ENCODE data around the gene OPN1SW. TPM values are rescaled to one million over a fixed set of nuclear protein-coding genes. Genes with fewer than 3 reads are reported as not detected.

The OPN1SW gene
- total RNA-seq: not detected

DNA sequence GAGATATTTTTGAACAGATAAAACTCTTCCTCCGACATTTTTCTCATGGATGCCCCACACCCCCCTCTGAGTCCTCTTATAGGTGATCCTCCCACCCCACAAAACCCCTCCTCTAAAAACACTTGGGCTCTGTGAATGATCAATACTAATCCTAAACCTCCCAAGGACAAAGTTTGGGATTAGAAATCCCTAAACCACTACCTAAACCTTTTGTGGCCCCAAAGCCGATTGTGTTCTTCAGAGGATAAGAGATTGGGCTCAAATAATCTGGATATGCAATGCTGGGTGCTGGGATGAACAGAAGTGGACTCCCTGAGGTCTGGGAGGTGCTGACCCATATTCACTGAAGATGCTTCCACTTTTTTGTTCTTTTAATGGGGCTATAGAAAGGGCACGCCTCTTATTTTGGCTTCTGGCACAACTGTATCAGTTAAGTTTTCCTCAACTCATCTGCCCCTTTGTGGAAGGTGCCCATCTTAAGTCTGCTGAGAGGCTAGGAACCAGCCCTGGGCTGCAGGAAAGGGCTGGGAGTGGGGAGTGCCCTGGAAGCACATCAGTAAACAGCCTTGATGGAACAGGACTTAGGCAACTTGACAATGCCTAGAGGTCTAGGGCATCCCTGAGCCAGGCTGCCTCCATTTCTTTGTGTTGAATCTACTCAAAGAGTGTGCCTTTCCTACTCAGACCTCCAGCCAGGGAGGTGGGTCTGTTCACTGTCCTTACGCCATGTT, at the start of gene OPN1SW:
OPN1SW (minus strand) TSS at position 51 of the 731 bp plus-strand sequence; CDS start at position 38, 13 bp downstream.
- no peak for DNase-seq

DNA sequence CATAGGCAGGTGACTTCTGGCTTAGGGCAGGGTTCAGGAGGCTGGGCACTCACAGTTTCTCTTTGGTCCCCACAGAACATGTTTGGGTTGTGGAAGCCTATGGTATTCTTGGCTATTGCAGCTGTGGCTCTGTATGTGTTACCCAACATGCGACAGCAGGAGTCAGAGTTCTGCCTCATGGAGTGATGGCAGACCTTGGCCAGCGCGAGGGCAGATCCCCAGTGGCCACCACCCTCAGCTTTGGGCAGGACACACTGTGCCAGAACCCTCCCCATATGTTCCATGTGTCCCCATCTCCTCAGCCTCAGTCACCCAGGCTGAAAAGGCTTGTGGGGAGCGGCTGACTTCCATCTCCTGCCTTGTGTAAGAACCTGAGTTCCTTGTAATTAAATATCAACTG, 46.1 kb upstream of the OPN1SW start:
- no peak for DNase-seq

GRCh38 chr7:128818694-128819093, 43.1 kb upstream of the OPN1SW start:
- no peak for DNase-seq

DNA sequence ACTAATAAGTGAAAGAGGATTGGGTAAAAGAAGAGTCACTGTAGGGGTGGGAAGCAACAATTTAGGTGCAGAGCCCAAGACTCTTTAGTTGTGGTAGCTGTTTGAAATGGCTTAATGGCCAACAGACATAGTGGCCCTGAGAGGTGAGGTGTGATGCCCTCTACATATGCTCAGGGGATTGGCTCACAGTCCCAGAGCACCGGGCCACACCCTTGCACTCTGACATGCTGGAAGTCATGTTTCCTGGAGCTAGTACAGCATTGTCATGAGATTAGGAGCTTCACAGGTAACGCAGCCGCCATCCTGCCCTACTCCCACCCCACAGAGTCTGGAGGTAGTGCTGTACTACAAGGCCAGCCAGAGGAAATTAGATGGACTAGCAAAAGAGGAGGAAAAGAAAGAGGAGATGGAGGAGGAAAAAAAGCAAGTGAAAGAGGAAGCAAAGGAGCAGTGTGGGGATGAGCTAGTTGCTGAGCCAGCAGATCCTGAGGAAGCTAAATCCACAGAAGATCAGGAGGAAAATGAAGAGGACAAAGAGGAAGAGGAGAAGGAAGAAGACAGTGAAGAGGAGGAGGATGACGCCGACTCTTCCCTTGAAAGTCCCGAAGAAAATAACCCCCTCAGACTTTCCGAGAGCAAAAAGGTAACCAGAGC, 39.8 kb upstream of the OPN1SW start:
- no peak for DNase-seq

DNA sequence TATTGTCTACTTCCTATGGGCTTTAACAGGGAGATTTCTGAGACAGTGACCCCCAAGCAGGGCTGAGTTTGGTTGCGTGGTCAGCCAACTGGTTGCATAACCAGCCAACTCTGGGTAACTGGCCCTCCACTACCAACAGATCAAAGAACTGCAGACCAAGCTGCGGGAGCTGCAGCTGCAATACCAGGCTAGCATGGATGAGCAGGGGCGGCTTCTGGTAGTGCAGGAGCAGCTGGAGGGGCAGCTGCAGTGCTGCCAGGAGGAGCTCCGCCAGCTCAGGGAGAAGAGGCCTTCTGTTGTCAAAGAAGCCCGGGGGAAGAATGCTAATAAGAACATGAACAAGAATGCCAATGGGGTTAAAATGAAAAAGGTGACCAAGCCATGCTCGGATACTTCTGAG, 38.9 kb upstream of the OPN1SW start:
- DNase-seq: no peak

GRCh38 chr7:128812514-128813168, 37.0 kb upstream of the OPN1SW start:
- no peak for DNase-seq

GRCh38 chr7:128811631-128812430, 36.2 kb upstream of the OPN1SW start:
- DNase-seq: no peak

DNA sequence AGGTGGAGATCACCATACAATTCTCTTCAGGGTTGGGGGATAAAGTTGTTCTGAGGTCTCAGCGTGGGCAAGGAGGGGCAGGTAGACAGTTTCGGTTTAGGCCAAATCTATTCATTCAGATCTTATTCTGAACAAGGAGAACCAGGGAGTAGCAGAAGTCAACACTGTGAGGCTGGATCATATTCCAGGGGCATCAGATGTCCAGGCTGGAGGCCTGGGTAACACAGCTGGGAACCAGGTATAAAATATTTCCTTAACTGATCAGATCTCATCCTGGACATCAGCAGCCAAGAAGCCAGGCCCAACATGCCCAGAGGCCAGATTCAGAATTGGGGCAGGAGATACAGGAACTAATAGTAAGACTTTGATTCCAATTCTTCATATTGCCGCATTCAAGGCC, 35.4 kb upstream of the OPN1SW start:
- DNase-seq: no peak

GRCh38 chr7:128810473-128810872, 34.9 kb upstream of the OPN1SW start:
- no peak for DNase-seq

- DNase-seq: no peak
These were observed 33.8 kb upstream of the OPN1SW start for GRCh38 chr7:128809363-128809762.

DNA sequence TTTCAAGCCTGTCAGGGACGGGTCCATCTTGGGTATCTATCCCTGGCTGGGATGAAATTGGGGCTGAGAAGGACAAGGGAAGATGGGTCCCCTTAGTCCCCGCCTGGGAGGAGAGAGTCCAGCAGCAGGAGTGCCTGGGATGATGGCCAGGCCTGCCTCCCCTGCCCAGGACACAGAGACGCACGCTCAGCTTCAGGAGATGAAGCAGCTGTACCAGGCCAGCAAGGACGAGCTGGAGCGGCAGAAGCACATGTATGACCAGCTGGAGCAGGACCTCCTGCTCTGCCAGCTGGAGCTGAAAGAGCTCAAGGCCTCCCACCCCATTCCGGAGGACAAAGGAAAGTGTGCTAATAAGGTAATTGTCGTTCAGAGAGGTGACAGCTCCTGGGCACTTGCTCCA, 31.6 kb upstream of the OPN1SW start:
- DNase-seq: no peak

DNA sequence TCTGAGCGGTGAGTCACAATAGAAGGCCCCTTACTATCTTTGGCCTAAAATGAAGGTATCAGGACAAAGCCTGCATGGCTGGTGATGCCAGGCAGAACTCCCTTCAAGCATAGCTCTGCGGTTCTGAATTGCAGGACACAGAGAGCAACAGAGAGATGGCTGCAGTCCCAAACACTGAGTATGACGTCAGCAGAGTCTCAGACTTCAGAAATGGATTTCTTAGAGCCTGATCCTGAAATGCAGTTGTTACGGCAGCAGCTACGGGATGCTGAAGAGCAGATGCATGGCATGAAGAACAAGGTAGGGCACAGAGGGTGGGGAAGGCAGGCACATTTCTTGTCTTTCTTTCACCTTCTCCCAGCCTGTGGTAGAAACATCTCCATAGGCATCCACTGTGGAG, 29.6 kb upstream of the OPN1SW start:
- no peak for DNase-seq

DNA sequence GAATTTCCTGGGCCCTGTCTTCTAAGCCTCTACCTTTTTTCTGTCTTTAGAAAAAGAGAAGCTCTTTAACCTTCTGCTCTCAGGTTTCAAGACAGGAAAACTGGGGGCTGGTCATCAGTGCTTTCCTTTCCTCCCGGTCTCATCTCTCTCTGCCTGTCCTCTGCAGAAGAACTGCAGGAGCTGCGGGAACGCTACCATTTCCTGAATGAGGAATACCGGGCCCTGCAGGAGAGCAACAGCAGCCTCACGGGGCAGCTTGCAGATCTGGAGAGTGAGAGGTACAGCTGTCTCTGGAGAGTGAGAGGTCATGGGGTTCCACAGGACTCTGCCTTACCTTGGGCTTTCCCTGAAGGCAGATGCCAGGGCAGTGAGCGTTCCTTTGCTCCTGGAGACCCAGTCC, 28.9 kb upstream of the OPN1SW start:
- DNase-seq: no peak

DNA sequence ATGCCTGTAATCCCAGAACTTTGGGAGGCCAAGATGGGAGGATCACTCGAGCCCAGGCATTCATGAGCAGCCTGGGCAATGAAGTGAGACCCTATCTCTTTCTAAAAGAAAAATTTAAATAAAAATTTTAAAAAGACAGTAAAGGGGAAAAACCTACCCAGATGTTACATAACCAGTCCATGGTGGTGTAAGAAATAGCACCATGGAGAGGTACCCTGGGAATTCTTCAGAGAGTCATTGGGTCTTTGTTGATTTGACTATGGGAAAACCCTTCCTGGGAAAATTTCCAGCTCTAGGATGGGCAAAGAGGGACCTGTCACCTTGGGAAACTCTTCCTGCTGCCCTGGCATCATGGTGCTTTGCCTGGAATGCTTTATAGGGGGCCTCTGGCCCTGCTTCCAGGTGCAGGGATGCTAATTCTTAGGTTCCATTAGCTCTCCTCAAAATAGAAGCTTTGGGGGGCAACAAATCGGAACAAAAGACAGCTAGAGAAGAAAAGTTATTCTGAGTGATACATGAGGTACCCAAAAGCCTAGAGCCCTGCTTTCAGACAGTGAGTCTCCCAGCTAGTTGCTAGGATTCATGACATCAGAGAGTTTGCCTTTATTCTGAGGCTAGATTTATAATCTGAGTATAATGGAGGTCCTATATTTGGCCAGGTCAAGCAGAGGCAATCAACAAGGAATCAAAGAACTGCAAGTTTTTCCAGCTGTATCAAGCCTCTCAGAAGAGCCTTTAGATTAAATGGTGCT, 26.2 kb upstream of the OPN1SW start:
- no peak for DNase-seq

- DNase-seq: no peak
These were observed 25.4 kb upstream of the OPN1SW start for GRCh38 chr7:128801003-128801402.

- no peak for DNase-seq
These were observed 25.0 kb upstream of the OPN1SW start for GRCh38 chr7:128800567-128800966.

DNA sequence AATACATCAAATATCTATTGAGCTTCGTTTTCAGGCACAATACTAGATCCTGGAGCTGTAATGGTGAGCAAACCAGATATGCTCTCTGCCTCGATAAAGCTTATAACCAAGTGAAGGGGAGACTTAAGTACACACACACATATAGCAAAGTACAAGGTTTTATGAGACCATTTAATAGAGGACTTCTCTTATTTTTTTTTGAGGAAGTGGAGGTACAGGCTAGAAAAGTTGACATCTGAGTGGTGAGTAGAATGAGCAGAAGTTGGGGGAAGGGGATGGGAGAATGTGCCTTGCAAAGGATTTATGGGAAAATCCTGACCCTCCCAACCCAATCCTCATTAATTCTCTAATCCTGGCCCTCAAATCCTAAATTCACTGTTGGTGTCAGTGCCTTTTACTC, 23.9 kb upstream of the OPN1SW start:
- DNase-seq: no peak

DNA sequence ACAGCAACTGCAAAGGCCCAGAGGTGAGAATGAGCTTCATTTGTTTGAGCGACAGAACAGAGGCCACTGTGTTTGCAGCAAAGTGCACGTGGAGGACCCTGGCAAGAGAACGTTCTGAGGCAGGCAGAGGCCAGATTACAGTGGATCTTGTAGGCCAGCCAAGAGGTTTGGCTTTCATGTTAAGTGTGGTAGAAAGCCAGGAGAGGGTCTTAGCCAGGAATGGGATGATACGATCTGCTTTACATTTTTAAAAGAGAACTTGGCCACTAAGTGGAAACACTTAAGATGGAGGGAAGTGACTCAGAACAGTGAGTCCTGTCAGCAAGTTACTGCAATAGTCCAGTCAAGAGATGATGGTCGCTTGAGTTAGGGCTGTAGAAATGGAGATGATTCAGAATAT, 20.7 kb upstream of the OPN1SW start:
- DNase-seq: no peak

GRCh38 chr7:128795129-128795528, 19.5 kb upstream of the OPN1SW start:
- DNase-seq: no peak

- DNase-seq: no peak
These were observed 18.8 kb upstream of the OPN1SW start for GRCh38 chr7:128794436-128794835.

- no peak for DNase-seq
These were observed 18.4 kb upstream of the OPN1SW start for GRCh38 chr7:128794020-128794419.

- no peak for DNase-seq
These were observed 17.6 kb upstream of the OPN1SW start for GRCh38 chr7:128793181-128793547.

Data from occipital lobe (tissue), 2 donors.